HG02759 (cell line): ENCODE measurements around the gene STX10.
"Not testable (repeated sequence)": the region's sequence is repeated elsewhere in the genome, so short reads cannot be mapped to it uniquely, and the experiment has no call there.

Source experiments
- ATAC-seq: cut with Tn5 transposase; IDR thresholded peaks from one replicate; pipeline ENCODE4 v1.9.1; 2021; ENCODE audit warnings: mild to moderate bottlenecking, moderate library complexity; ENCODE audit not compliant: unreplicated experiment

Gene STX10, protein sequence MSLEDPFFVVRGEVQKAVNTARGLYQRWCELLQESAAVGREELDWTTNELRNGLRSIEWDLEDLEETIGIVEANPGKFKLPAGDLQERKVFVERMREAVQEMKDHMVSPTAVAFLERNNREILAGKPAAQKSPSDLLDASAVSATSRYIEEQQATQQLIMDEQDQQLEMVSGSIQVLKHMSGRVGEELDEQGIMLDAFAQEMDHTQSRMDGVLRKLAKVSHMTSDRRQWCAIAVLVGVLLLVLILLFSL

GRCh38 chr19:13150187-13150930, at the start of gene STX10, which contains the start of gene IER2:
STX10 (minus strand) TSS chr19:13150375; CDS start chr19:13150173, 202 bp downstream.
IER2 (plus strand) TSS chr19:13150411; CDS start chr19:13153187, 2,776 bp downstream.
- ATAC-seq, result peak; percentile 34

GRCh38 chr19:13198634-13199033, 48.5 kb upstream of the STX10 start:
- ATAC-seq, result no peak

- ATAC-seq, result no peak
Measured at GRCh38 chr19:13195678-13196077, 45.5 kb upstream of the STX10 start.

GRCh38 chr19:13190781-13191540, 40.8 kb upstream of the STX10 start:
- ATAC-seq, result no peak

GRCh38 chr19:13189600-13189999, 39.4 kb upstream of the STX10 start:
- ATAC-seq, result no peak

- ATAC-seq, result no peak
Measured at GRCh38 chr19:13187419-13187818, 37.2 kb upstream of the STX10 start.

GRCh38 chr19:13186688-13187087, 36.5 kb upstream of the STX10 start:
- not testable (repeated sequence) for ATAC-seq

GRCh38 chr19:13185763-13186657, 35.8 kb upstream of the STX10 start:
- ATAC-seq, result not testable (repeated sequence)

DNA sequence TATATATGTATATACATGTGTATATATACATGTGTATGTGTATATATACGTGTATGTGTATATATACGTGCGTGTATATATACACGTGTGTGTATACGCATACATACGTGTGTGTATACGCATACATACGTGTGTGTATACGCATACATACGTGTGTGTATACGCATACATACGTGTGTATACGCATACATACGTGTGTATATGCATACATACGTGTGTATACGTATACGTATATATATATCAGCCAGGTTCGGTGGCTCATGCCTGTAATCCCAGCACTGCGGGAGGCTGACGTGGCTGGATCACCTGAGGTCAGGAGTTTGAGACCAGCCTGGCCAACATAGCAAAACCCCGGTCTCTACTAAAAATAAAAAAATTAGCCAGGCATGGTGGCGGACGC, 34.8 kb upstream of the STX10 start:
- ATAC-seq, result not testable (repeated sequence)

DNA sequence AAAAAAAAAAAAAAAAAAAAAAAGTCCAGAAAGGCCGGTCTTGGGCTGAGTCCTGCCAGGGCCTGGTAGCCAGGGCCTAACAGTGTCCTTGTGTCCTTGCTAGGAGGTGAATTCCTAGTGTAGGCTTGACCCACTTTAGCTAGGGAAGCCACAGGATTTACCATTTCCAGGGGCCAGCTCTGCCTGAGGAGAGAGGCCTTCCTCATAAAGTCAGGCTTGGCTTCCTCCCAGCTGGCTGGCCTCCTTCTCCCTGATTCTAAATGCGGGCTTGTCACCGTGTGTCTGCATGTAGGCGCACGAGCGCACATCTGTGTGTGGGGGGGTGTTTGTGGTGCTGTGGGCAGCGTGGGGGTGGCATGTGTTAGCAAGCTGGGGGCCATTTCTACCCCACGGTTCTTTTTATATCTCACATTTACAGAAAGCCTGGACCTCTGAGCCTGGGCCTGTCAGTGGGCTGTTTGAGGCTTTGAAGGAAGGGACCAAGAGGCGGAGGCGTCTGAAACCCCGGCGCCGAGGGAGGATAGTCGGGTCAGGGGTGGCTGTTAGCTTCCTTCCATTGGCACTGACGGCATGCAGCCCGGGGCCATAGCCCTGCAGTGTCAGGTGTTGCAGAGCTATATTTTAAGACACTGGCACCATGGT, 31.7 kb upstream of the STX10 start:
- ATAC-seq, result no peak

GRCh38 chr19:13178291-13178690, 28.1 kb upstream of the STX10 start:
- ATAC-seq, result not testable (repeated sequence)

- ATAC-seq, result not testable (repeated sequence)
Measured at GRCh38 chr19:13177584-13177983, 27.4 kb upstream of the STX10 start.

DNA sequence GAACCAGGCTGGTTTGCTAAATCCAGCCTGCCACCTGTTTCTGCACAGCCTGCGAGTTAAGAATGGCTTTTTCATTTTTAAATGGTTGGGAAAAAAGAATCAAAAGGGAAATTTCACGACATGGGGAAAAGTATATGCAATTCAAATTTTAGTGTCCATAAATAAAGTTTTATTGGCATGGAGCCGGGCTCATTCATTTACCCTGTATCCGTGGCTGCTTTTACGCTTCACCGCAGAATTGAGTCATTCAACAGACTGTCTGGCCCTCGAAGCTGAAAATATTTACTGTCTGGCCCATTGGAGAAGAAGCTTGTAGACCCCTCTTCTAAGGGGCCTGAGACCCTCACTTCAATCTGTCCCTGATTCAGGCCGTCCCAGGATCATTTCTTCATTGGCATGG, 26.2 kb upstream of the STX10 start:
- ATAC-seq, result no peak

GRCh38 chr19:13173139-13173737, 23.1 kb upstream of the STX10 start:
- no peak for ATAC-seq

- no peak for ATAC-seq
Measured at GRCh38 chr19:13172346-13173138, 22.4 kb upstream of the STX10 start.

- ATAC-seq, result no peak
Measured at GRCh38 chr19:13171146-13171545, 21.0 kb upstream of the STX10 start.

DNA sequence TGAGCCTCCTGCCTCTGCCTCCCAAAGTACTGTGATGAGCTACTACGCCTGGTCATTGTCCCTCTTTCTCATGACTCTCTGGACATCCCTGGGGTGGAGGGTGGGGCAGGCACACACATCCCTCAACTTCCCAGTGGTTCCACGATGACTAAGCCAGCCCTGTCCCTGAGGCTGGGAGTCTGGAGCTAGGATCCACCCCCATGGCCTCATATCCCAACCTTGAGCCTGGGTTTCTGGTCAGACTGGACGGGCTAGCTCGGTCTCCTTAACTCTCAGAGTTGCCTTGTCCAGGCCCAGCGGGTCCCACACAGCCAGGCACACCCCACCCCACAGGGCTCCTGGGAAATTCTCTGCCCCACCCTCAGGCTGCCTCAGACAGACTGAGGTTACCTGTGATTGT, 19.6 kb upstream of the STX10 start:
- ATAC-seq, result no peak

DNA sequence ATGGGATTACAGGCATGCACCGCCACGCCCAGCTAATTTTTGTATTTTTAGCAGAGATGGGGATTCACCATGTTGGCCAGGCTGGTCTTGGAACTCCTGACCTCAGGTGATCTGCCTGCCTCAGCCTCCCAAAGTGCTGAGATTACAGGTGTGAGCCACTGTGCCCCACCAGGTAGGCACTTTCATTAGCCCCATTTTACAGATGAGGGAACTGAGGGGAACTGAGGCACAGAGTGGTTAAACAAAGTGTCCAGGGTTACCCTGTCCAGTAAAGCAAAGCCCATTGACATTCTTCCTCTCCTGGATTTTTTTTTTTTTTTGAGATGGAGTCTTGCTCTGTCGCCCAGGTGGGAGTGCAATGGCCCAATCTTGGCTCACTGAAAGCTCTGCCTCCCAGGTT, 16.0 kb upstream of the STX10 start:
- ATAC-seq, result not testable (repeated sequence)
